ENCODE measurements around the gene SLF2.

SLF2 gene

DNA sequence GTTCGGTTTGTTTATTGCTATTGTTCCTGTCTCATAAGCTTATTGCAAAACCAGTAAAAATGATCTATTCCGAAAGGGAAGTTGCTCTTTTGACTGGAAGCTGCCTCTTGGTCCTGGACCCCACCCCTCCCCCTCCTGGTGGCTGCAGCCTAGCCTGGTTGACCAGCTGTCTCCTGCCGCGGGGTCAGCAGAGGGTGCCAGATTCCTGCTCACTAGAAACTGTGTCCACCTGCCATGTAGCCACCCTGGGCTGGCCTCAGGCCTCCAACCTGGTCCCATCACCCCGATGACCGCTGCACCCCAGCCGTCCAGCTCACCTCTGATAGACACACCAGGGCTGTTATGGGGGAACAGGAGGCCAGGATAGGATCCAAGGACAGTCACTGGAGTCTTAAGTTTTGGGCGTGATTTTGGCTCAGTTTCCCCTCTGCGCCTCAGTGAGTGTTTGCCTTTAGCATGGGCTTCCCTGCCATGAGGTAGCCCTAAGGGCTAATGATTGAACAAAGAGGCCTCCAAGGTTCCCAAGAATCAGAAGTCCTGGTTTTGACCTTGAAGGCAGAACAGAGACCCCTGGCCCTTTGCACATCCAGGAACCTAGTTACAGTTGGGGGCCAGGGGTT lies 32.9 kb upstream of the SLF2 start:
- TF ChIP-seq SPI1 (IDR thresholded peaks at IDR 0.05; ENCODE audit: borderline replicate concordance, low read depth), result no peak
- TF ChIP-seq, protein P1, sequence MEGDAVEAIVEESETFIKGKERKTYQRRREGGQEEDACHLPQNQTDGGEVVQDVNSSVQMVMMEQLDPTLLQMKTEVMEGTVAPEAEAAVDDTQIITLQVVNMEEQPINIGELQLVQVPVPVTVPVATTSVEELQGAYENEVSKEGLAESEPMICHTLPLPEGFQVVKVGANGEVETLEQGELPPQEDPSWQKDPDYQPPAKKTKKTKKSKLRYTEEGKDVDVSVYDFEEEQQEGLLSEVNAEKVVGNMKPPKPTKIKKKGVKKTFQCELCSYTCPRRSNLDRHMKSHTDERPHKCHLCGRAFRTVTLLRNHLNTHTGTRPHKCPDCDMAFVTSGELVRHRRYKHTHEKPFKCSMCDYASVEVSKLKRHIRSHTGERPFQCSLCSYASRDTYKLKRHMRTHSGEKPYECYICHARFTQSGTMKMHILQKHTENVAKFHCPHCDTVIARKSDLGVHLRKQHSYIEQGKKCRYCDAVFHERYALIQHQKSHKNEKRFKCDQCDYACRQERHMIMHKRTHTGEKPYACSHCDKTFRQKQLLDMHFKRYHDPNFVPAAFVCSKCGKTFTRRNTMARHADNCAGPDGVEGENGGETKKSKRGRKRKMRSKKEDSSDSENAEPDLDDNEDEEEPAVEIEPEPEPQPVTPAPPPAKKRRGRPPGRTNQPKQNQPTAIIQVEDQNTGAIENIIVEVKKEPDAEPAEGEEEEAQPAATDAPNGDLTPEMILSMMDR (IDR thresholded peaks at IDR 0.05; ENCODE audit: insufficient read depth, low read length), result no peak
- TF ChIP-seq POLR2AphosphoS5 (IDR thresholded peaks at IDR 0.05; ENCODE audit: low read depth), result no peak
- TF ChIP-seq, protein P2, sequence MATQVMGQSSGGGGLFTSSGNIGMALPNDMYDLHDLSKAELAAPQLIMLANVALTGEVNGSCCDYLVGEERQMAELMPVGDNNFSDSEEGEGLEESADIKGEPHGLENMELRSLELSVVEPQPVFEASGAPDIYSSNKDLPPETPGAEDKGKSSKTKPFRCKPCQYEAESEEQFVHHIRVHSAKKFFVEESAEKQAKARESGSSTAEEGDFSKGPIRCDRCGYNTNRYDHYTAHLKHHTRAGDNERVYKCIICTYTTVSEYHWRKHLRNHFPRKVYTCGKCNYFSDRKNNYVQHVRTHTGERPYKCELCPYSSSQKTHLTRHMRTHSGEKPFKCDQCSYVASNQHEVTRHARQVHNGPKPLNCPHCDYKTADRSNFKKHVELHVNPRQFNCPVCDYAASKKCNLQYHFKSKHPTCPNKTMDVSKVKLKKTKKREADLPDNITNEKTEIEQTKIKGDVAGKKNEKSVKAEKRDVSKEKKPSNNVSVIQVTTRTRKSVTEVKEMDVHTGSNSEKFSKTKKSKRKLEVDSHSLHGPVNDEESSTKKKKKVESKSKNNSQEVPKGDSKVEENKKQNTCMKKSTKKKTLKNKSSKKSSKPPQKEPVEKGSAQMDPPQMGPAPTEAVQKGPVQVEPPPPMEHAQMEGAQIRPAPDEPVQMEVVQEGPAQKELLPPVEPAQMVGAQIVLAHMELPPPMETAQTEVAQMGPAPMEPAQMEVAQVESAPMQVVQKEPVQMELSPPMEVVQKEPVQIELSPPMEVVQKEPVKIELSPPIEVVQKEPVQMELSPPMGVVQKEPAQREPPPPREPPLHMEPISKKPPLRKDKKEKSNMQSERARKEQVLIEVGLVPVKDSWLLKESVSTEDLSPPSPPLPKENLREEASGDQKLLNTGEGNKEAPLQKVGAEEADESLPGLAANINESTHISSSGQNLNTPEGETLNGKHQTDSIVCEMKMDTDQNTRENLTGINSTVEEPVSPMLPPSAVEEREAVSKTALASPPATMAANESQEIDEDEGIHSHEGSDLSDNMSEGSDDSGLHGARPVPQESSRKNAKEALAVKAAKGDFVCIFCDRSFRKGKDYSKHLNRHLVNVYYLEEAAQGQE (IDR thresholded peaks at IDR 0.05; ENCODE audit: insufficient replicate concordance, low read depth), result no peak
- no peak for TF ChIP-seq GABPA (IDR thresholded peaks at IDR 0.05; ENCODE audit: low read depth)
- peak in 1 of 2 experiments; percentile 10 for DNase-seq (ENCODE audit: low read depth in 1 of 2, low spot score in 1 of 2)
- H3K4me3 ChIP-seq (replicated peaks; ENCODE audit: insufficient read depth, low read length), result no peak overlapping the region
- H3K27me3 ChIP-seq (ENCODE audit: insufficient read depth, poor library complexity, severe bottlenecking), result peaks cover 2% of the 10 kb centered on the region
- H3K27ac ChIP-seq (replicated peaks), result no peak overlapping the region

DNA sequence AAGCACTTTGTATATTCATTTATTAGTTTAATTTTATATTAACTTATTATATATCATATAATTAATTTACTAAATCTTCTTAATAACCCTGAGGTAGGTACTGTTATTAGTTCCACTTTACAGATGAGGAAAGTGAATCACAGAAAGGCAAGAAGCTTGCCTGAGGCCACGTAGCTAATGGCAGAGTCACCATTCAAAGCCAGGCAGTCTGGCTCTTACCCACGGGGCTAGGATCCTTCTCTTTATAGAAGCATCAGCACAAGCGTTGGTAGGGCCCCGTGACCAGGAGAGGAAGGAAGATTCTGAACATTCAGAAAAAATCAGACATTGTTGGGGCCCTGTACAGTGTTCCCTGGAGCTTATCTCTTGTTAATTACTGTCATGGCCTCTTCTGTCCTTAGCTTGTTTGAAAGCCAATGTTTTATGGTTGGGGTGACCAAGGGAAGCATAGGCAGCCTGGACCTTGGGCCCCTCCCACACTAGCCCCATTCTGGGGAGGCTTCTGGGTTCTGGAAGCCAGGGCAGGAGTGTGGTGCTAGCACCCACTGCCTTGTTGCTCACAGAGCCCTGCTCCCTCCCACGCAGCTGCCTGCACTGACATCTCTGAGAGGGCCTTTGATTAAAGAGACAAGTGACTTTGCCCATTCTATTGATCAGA lies 31.1 kb upstream of the SLF2 start:
- no peak for DNase-seq (ENCODE audit: low read depth in 1 of 2, low spot score in 1 of 2)
- TF ChIP-seq, protein P2 (IDR thresholded peaks at IDR 0.05; ENCODE audit: insufficient replicate concordance, low read depth), result no peak
- no peak for TF ChIP-seq SPI1 (IDR thresholded peaks at IDR 0.05; ENCODE audit: borderline replicate concordance, low read depth)
- no peak for TF ChIP-seq GABPA (IDR thresholded peaks at IDR 0.05; ENCODE audit: low read depth)
- TF ChIP-seq POLR2AphosphoS5 (IDR thresholded peaks at IDR 0.05; ENCODE audit: low read depth), result no peak
- Histone ChIP-seq H3K27me3 (ENCODE audit: insufficient read depth, poor library complexity, severe bottlenecking) (peaks cover 2% of the 10 kb centered on the region), H3K4me3 (replicated peaks; ENCODE audit: insufficient read depth, low read length) (no peak overlapping the region), H3K27ac (replicated peaks) (no peak overlapping the region)

DNA sequence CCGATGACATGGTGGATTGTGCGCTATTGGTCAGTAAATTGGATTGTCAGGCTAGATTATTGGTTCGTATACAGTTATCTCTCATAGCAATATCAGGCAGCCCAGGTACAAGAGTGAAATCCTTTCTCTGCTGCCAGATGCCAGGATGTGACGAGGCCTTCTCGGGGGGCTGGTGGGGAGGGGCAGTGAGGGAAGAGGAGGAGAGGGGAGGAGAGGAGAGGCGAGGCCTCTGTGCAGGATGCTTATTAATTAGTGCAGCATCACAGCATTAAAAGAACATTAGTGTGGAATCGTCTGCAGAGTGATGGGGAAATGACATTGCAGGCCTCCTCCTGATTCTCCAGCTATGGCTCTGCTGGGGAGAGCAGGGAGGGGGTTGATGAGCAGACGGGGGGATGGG lies 30.5 kb upstream of the SLF2 start:
- Histone ChIP-seq H3K27me3 (ENCODE audit: insufficient read depth, poor library complexity, severe bottlenecking) (peaks cover 2% of the 10 kb centered on the region), H3K4me3 (replicated peaks; ENCODE audit: insufficient read depth, low read length) (no peak overlapping the region), H3K27ac (replicated peaks) (no peak overlapping the region)
- TF ChIP-seq, protein P1 (IDR thresholded peaks at IDR 0.05; ENCODE audit: insufficient read depth, low read length), result no peak
- TF ChIP-seq GABPA (IDR thresholded peaks at IDR 0.05; ENCODE audit: low read depth), result no peak
- TF ChIP-seq SPI1 (IDR thresholded peaks at IDR 0.05; ENCODE audit: borderline replicate concordance, low read depth), result no peak
- TF ChIP-seq, protein P2 (IDR thresholded peaks at IDR 0.05; ENCODE audit: insufficient replicate concordance, low read depth), result no peak
- no peak for TF ChIP-seq POLR2AphosphoS5 (IDR thresholded peaks at IDR 0.05; ENCODE audit: low read depth)
- no peak for DNase-seq (ENCODE audit: low read depth in 1 of 2, low spot score in 1 of 2)
